GM21619 (cell line): ENCODE data around the gene PML.
"Not testable (repeated sequence)": the region's sequence is repeated elsewhere in the genome, so short reads cannot be mapped to it uniquely, and the experiment has no call there.

Source experiments
- ATAC-seq: cut with Tn5 transposase; IDR thresholded peaks from one replicate; pipeline ENCODE4 v1.9.1; 2021; ENCODE audit not compliant: unreplicated experiment

The PML gene

GRCh38 chr15:73959012-73959581, 35.4 kb upstream of the PML start:
- peak; percentile 54 for ATAC-seq

GRCh38 chr15:73959801-73960200, 34.7 kb upstream of the PML start:
- ATAC-seq: no peak

- not testable (repeated sequence) for ATAC-seq
These were observed 33.9 kb upstream of the PML start for GRCh38 chr15:73960472-73961070.

- no peak for ATAC-seq
These were observed 32.1 kb upstream of the PML start for GRCh38 chr15:73962433-73962832.

- ATAC-seq: peak; percentile 65
These were observed 29.8 kb upstream of the PML start for GRCh38 chr15:73964736-73965093.

- ATAC-seq: peak; percentile 30
These were observed 29.3 kb upstream of the PML start for GRCh38 chr15:73965094-73965757.

GRCh38 chr15:73965758-73966113, 28.8 kb upstream of the PML start:
- peak; percentile 54 for ATAC-seq

- ATAC-seq: no peak
These were observed 26.1 kb upstream of the PML start for GRCh38 chr15:73968461-73968860.

GRCh38 chr15:73969151-73969759, 25.3 kb upstream of the PML start:
- ATAC-seq: no peak

GRCh38 chr15:73972984-73973682, 21.4 kb upstream of the PML start:
- no peak for ATAC-seq

- not testable (repeated sequence) for ATAC-seq
These were observed 20.8 kb upstream of the PML start for GRCh38 chr15:73973683-73974200.

- ATAC-seq: not testable (repeated sequence)
These were observed 18.9 kb upstream of the PML start for GRCh38 chr15:73975440-73976125.

GRCh38 chr15:73978896-73979295, 15.6 kb upstream of the PML start:
- no peak for ATAC-seq

- no peak for ATAC-seq
These were observed 14.9 kb upstream of the PML start for GRCh38 chr15:73979636-73980035.

GRCh38 chr15:73981761-73982221, 12.7 kb upstream of the PML start:
- ATAC-seq: no peak

- ATAC-seq: no peak
These were observed 12.1 kb upstream of the PML start for GRCh38 chr15:73982222-73982962.

- no peak for ATAC-seq
These were observed 11.2 kb upstream of the PML start for GRCh38 chr15:73983211-73983727.

- no peak for ATAC-seq
These were observed 10.7 kb upstream of the PML start for GRCh38 chr15:73983773-73984172.

GRCh38 chr15:73984208-73984979, 10.1 kb upstream of the PML start:
- ATAC-seq: no peak
